BE2C (cell line): ENCODE results near the gene DRGX.

Source experiments
- DNase-seq: peaks from one replicate; pipeline ENCODE4 v3.0.0-alpha.2; 2020
- H3K27me3 ChIP-seq: fragments of 250-450 bp; sonication (Bioruptor Pico); 2 replicates; pipeline ENCODE4 v1.5.1; 2020; ENCODE audit warnings: mild to moderate bottlenecking
- H3K36me3 ChIP-seq: fragments of 250-450 bp; sonication (Bioruptor Pico); 2 replicates; pipeline ENCODE4 v1.5.1; 2020; ENCODE audit warnings: mild to moderate bottlenecking
- H3K4me1 ChIP-seq: fragments of 250-450 bp; sonication (Bioruptor Pico); 2 replicates; pipeline ENCODE4 v1.5.1; 2020
- H3K4me3 ChIP-seq: 2 replicates; pipeline ENCODE4 v1.5.1; 2011; ENCODE audit warnings: low read depth, low read length
- H3K9me3 ChIP-seq: fragments of 250-450 bp; sonication (Bioruptor Pico); 2 replicates; pipeline ENCODE4 v1.5.1; 2020
- TF ChIP-seq, protein P1 (sequence below): IDR thresholded peaks from 2 replicates; pipeline ENCODE4 v1.5.1; 2012; ENCODE audit warnings: mild to moderate bottlenecking, low read depth, low read length

Gene DRGX

DNA sequence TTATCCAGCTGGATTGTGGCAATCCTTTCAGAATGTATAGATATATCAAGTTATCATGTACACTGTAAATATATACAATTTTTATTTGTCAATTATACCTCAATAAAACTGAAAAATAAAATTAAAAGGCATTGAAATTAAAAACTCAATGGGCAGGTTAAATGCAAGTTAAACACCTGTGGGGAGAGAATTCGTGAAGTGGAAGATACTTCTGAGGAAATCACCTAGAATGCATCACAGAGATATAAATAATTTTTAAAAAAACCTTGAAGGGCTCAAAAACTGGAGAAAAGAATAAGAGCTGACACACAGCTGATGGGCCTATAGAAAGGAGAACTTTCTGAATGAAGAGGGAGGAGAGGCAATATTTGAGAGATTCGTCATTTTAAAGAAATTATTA lies 37.2 kb upstream of the DRGX start:
- Histone ChIP-seq H3K36me3 (no peaks in the 10 kb centered on the region), H3K27me3 (no peaks in the 10 kb centered on the region), H3K4me1 (no peaks in the 10 kb centered on the region), H3K4me3 (no peak overlapping the region), H3K9me3 (no peaks in the 10 kb centered on the region)
- no peak for DNase-seq
- TF ChIP-seq, protein P1, sequence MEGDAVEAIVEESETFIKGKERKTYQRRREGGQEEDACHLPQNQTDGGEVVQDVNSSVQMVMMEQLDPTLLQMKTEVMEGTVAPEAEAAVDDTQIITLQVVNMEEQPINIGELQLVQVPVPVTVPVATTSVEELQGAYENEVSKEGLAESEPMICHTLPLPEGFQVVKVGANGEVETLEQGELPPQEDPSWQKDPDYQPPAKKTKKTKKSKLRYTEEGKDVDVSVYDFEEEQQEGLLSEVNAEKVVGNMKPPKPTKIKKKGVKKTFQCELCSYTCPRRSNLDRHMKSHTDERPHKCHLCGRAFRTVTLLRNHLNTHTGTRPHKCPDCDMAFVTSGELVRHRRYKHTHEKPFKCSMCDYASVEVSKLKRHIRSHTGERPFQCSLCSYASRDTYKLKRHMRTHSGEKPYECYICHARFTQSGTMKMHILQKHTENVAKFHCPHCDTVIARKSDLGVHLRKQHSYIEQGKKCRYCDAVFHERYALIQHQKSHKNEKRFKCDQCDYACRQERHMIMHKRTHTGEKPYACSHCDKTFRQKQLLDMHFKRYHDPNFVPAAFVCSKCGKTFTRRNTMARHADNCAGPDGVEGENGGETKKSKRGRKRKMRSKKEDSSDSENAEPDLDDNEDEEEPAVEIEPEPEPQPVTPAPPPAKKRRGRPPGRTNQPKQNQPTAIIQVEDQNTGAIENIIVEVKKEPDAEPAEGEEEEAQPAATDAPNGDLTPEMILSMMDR: no peak

DNA sequence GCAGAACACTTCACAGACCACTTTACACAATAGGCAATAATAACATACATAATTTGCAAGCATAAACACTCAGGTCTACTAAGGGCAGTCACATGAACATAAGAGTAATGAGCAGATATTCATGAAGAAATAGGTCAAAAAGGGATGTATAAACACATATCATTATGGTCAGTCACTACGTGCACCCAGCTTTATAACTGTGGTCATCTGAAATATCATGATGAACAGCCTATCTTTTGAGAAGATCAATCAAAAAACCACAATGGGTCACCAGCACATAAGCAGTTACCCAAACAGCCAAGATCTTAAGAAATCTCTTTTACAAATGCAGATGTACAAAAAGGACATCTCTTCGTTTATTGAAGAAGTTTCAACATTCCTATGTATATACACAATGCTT lies 35.5 kb upstream of the DRGX start:
- Histone ChIP-seq H3K4me3 (no peak overlapping the region), H3K4me1 (no peaks in the 10 kb centered on the region), H3K36me3 (no peaks in the 10 kb centered on the region), H3K27me3 (no peaks in the 10 kb centered on the region), H3K9me3 (no peaks in the 10 kb centered on the region)
- DNase-seq: no peak
- TF ChIP-seq, protein P1: no peak

DNA sequence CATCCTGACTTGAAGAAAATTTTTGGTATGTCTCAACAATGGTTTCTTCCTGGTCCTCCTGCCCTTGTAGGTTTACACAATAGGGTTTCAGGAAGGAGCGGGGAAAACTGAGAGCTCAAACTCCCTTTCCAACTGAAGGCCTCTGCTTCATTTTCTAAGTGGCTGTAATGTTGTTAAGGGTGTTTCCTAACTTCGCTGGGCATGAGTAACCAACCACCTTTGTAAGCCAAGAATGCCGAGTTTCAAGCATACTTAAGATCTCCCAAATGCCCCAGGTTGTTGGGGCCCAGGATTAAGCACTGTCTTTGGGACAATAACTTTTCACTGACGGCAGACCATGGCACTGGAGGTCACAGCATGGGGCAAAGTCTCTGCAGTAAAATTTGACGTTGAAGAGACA lies 33.6 kb upstream of the DRGX start:
- H3K4me3 ChIP-seq: no peak overlapping the region
- no peaks in the 10 kb centered on the region for H3K36me3 ChIP-seq
- H3K27me3 ChIP-seq: no peaks in the 10 kb centered on the region
- TF ChIP-seq, protein P1: no peak
- no peaks in the 10 kb centered on the region for H3K4me1 ChIP-seq
- H3K9me3 ChIP-seq: peaks cover 3% of the 10 kb centered on the region; the same call in 1 of the 2 replicates
- no peak for DNase-seq

DNA sequence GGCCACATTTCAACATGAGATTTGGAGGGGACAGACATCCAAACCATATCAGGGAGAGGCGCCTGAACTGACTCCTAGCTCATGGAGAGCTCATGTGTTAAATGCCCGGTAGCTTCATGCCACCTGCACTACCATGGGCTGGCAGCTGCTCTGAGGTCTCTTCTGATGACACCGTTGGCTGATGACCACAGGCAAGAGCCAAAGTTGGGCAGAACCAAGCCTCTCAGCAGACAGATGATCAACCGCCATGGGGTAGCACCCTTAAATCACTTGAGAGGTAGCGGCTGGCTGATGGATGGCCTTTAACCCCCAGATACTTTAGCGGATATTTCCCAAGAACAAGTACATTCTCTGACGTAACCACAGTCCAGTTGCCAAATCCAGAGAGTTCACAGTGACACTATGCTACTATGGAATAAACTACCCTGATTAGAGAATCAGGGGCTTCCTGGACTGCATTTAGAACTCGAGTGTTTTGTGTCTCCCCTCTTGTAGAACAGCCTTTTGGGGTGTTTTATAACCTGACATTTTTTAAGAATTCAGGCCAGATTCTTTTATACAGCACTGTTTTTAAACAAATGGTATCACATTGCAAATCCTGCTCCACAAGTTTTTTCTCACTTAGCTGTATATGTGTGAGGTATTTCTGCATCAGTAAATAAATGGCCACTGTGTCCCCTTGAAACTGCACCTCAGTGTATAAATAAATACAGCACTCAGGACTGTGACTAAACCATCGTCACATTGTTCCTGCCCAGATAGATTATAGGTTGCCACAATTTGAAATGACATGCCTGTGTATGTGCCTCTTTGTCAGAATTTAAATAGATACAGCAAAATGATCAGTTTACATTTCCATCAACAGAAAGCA lies 30.8 kb upstream of the DRGX start:
- H3K4me1 ChIP-seq: no peaks in the 10 kb centered on the region
- peaks cover 3% of the 10 kb centered on the region; the same call in 1 of the 2 replicates for H3K9me3 ChIP-seq
- no peaks in the 10 kb centered on the region for H3K36me3 ChIP-seq
- no peak overlapping the region for H3K4me3 ChIP-seq
- TF ChIP-seq, protein P1: no peak
- no peaks in the 10 kb centered on the region for H3K27me3 ChIP-seq
- DNase-seq: no peak

DNA sequence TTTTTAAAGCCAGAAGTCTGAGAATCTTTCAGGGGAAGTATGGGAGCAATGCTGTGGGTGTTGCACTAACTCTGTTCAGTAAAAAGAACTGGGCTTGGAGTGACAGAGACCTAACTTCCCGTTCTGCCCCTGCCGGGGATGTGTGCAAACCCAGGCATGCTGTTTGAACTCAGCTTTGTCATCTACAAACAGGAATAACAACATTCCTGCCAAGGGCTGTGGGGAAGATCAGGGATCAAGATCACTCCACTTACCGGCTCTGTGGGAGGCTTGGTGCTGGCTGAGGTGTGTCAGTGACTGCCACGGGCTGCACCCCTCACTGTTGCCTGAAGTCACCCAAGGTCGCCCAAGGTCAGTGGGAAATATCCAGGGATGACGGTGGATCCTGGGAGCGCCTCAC lies 23.1 kb upstream of the DRGX start:
- H3K36me3 ChIP-seq: no peaks in the 10 kb centered on the region
- H3K27me3 ChIP-seq: no peaks in the 10 kb centered on the region
- DNase-seq: no peak
- TF ChIP-seq, protein P1: no peak
- H3K4me1 ChIP-seq: no peaks in the 10 kb centered on the region
- no peak overlapping the region for H3K4me3 ChIP-seq
- no peaks in the 10 kb centered on the region for H3K9me3 ChIP-seq

DNA sequence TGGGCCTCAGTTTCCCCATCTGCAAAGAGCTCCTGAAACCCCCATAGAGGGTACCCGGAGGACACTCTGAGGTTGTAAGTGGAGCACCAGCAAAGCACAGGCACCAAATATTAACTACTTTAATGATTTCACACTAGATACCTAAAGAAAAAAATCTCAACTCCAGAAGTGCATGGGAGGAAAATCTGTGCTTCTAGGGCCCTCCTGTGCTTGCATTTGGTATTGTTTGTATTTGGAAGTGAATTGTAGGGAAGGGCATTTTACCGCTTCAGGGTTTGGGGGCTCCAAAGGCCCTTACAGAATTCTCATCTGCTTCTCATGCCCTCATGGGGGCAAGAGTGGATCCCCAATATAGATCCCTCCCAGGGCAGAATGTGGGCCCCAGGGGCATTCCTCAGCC lies 22.4 kb upstream of the DRGX start:
- TF ChIP-seq, protein P1: no peak
- H3K27me3 ChIP-seq: no peaks in the 10 kb centered on the region
- no peaks in the 10 kb centered on the region for H3K9me3 ChIP-seq
- DNase-seq: no peak
- H3K4me3 ChIP-seq: no peak overlapping the region
- no peaks in the 10 kb centered on the region for H3K4me1 ChIP-seq
- H3K36me3 ChIP-seq: no peaks in the 10 kb centered on the region
